Natural killer cell (primary cell): ENCODE data around the gene AKAP8L. TPM values are rescaled to one million over a fixed set of nuclear protein-coding genes. Genes with fewer than 3 reads are reported as not detected.

ENCODE experiments used
- ATAC-seq, 3 donors: fragments of 150-1000 bp in 2 of 3; fragments of 200-7000 bp in 1 of 3; cut with Tn5 transposase; 1 replicate in 1 of 3; 2 replicates in 2 of 3; pipeline ENCODE4 v1.10.0; 2021; ENCODE audit warnings: mild to moderate bottlenecking in 2 of 3, moderate library complexity in 2 of 3
- DNase-seq, 2 donors: peaks; one replicate each; pipeline versions ENCODE4 v3.0.0 to v3.0.0-alpha.2; 2013 to 2021; ENCODE audit warnings: mixed read lengths in 1 of 2
- H3K27ac ChIP-seq: one replicate; pipeline ENCODE4 v1.5.1; 2013; ENCODE audit warnings: mild to moderate bottlenecking, low read length
- H3K27me3 ChIP-seq: one replicate; pipeline ENCODE4 v1.6.1; 2013; ENCODE audit warnings: low read length; ENCODE audit not compliant: control insufficient read depth, insufficient read depth
- H3K36me3 ChIP-seq: one replicate; pipeline ENCODE4 v1.6.1; 2013; ENCODE audit warnings: low read length; ENCODE audit not compliant: control insufficient read depth, insufficient read depth
- H3K4me1 ChIP-seq: one replicate; pipeline ENCODE4 v1.6.1; 2013; ENCODE audit warnings: low read length; ENCODE audit not compliant: control insufficient read depth, insufficient read depth
- H3K4me3 ChIP-seq: one replicate; pipeline ENCODE4 v1.5.1; 2013; ENCODE audit warnings: low read length
- H3K9me3 ChIP-seq: one replicate; pipeline ENCODE4 v1.6.1; 2013; ENCODE audit warnings: low read length; ENCODE audit not compliant: control insufficient read depth, insufficient read depth
- H3K27ac Mint-ChIP-seq, 2 donors: one replicate each; pipeline ENCODE4 v1.8.0; 2022; ENCODE audit warnings: mild to moderate bottlenecking in 2 of 2, mixed read lengths in 2 of 2, moderate library complexity in 1 of 2
- H3K27me3 Mint-ChIP-seq, 2 donors: one replicate each; pipeline ENCODE4 v1.8.0; 2022; ENCODE audit warnings: low read depth in 2 of 2, mixed read lengths in 2 of 2
- H3K36me3 Mint-ChIP-seq: one replicate; pipeline ENCODE4 v1.8.0; 2022; ENCODE audit warnings: mixed read lengths
- H3K4me1 Mint-ChIP-seq, 2 donors: one replicate each; pipeline ENCODE4 v1.8.0; 2022; ENCODE audit warnings: mixed read lengths in 2 of 2
- H3K4me3 Mint-ChIP-seq: one replicate; pipeline ENCODE4 v1.8.0; 2022; ENCODE audit warnings: mild to moderate bottlenecking, moderate library complexity, mixed read lengths
- H3K9me3 Mint-ChIP-seq, 2 donors: one replicate each; pipeline ENCODE4 v1.8.0; 2022; ENCODE audit warnings: mixed read lengths in 2 of 2
- whole genome bisulfite sequencing: methylation state at CpG from one replicate; pipeline ENCODE4 v1.1.7; 2013; ENCODE audit warnings: missing lambda C conversion rate; ENCODE audit not compliant: insufficient coverage; 5-methylcytosine and 5-hydroxymethylcytosine counted together
- intact Hi-C: fragments of 100-400 bp; cut with micrococcal nuclease; formaldehyde crosslinking; loops from one replicate; pipeline ENCODE4 v1.14.2; 2022
- total RNA-seq, 4 donors: library from RNA; stranded (reverse); fragments of 120-200 nt in 1 of 4; gene quantifications; one replicate each; pipeline versions ENCODE4 v1.2.3 to v1.2.4, GENCODE V29; 2013 to 2022
- TF ChIP-seq, protein P1 (sequence below): fragments of 200-600 bp; IDR thresholded peaks from one replicate; pipeline ENCODE4 v1.8.0; 2022; ENCODE audit warnings: antibody characterized with exemption

Gene AKAP8L
- total RNA-seq, 3 donors from 2014 or later (not counting 1 experiment from before 2014, with no cell fraction given) = 144 to 174 (median 173) TPM

DNA sequence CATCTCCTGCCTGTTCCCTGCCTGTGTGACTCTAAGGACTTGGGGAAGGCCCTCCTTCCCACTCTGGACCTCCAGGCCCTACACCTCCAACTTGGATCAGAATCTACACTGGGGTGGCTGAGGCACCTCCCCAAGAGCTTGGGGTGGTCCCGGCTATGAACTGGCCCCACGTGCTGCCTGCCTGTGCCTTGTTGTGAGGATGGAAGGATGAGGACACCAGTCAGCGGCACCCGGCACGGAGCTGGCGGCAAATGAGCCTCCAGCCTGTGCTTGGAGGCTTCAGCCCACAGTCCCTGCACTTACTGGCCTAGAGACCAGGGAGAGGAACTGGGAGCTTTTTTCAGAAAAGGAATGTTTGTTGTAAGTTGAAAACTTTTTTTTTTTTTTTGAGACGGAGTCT lies 47.7 kb downstream of the AKAP8L start:
- WGBS = 98% methylated on average over 7 of the region's 7 CpGs
- Histone ChIP-seq H3K4me1 (peaks cover 6% of the 10 kb centered on the region), H3K9me3 (no peaks in the 10 kb centered on the region), H3K27me3 (no peaks in the 10 kb centered on the region), H3K4me3 (no peak overlapping the region), H3K27ac (no peak overlapping the region), H3K36me3 (peaks cover 75% of the 10 kb centered on the region)
- Mint-ChIP-seq H3K9me3 (no peaks in the 10 kb centered on the region), H3K36me3 (no peaks in the 10 kb centered on the region), H3K4me1 (peaks cover 0 to 21% of the 10 kb centered on the region in 2 donors), H3K27me3 (no peaks in the 10 kb centered on the region), H3K27ac (no peak overlapping the region), H3K4me3 (no peak overlapping the region)
- TF ChIP-seq, protein P1, sequence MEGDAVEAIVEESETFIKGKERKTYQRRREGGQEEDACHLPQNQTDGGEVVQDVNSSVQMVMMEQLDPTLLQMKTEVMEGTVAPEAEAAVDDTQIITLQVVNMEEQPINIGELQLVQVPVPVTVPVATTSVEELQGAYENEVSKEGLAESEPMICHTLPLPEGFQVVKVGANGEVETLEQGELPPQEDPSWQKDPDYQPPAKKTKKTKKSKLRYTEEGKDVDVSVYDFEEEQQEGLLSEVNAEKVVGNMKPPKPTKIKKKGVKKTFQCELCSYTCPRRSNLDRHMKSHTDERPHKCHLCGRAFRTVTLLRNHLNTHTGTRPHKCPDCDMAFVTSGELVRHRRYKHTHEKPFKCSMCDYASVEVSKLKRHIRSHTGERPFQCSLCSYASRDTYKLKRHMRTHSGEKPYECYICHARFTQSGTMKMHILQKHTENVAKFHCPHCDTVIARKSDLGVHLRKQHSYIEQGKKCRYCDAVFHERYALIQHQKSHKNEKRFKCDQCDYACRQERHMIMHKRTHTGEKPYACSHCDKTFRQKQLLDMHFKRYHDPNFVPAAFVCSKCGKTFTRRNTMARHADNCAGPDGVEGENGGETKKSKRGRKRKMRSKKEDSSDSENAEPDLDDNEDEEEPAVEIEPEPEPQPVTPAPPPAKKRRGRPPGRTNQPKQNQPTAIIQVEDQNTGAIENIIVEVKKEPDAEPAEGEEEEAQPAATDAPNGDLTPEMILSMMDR = no peak
- DNase-seq (no peak), ATAC-seq (no peak)
- intact Hi-C loops = no loop called here

- no peak for DNase-seq
- peaks cover 82% of the 10 kb centered on the region for H3K36me3 ChIP-seq
- H3K27ac ChIP-seq = no peak overlapping the region
- Mint-ChIP-seq H3K4me3 (no peak overlapping the region), H3K36me3 (no peaks in the 10 kb centered on the region), H3K9me3 (no peaks in the 10 kb centered on the region), H3K27ac (no peak overlapping the region), H3K27me3 (no peaks in the 10 kb centered on the region), H3K4me1 (peaks cover 0 to 17% of the 10 kb centered on the region in 2 donors)
- intact Hi-C loops = no loop called here
- H3K4me3 ChIP-seq = no peak overlapping the region
- peaks cover under 1% of the 10 kb centered on the region for H3K4me1 ChIP-seq
- H3K9me3 ChIP-seq = no peaks in the 10 kb centered on the region
- no peak for ATAC-seq
- H3K27me3 ChIP-seq = no peaks in the 10 kb centered on the region
- 98% methylated on average over 9 of the region's 9 CpGs for WGBS
- TF ChIP-seq, protein P1 = no peak
Observed at GRCh38 chr19:15369594-15369891, 49.2 kb downstream of the AKAP8L start.

DNA sequence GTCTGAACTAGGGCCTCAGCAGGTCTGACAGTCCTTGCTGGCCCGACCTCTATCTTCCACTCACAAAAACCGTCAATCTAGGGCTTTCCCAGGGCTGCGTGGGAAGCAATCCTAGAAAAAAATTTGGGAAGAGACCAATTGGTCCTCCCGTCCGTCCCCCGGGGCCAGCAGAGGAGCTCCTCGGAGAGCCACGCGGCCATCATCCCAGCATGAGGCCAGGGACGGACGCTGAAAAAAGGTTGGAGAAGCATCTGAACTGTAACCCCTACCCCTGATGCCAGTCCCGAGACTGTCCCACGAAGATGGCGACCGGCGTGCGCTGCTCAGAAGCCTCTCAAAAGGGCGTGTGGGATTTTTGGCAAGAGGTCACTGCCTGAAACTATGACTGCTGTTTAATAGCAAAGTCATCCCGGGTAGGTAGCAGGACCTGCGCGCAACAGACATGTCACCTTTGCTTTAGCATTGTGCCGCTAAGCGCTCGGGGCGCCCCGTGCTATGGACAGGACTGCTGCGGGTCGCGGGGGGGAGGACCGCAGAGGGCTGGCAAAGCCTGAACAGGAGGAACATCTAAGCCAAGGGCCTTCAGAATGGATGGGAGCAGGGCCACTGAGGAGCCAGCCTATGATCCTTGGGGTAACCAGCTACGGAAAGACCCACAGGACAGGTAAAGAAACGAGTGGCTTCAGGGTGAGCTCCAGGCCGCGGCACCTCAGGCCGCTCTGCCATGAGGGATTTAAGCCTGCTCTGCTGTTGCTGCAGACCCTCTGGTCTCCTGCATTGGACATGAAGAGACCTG lies 49.8 kb downstream of the AKAP8L start:
- Mint-ChIP-seq H3K27ac (peak overlapping the region; percentile 21 to 63), H3K9me3 (no peaks in the 10 kb centered on the region), H3K36me3 (no peaks in the 10 kb centered on the region)

More for the DNA sequence above, 49.8 kb downstream of the AKAP8L start:
- no peak overlapping the region for H3K4me3 ChIP-seq
- no peak overlapping the region for H3K27ac ChIP-seq
- no peak for DNase-seq
- Mint-ChIP-seq H3K27me3 (no peaks in the 10 kb centered on the region), H3K4me1 (peaks cover 0 to 16% of the 10 kb centered on the region in 2 donors), H3K4me3 (no peak overlapping the region)
- intact Hi-C loops = no loop called here
- H3K9me3 ChIP-seq = no peaks in the 10 kb centered on the region
- H3K4me1 ChIP-seq = no peaks in the 10 kb centered on the region
- peaks cover 81% of the 10 kb centered on the region for H3K36me3 ChIP-seq
- WGBS = 97% methylated on average over 35 of the region's 35 CpGs
- no peak for ATAC-seq
- TF ChIP-seq, protein P1 = no peak
- no peaks in the 10 kb centered on the region for H3K27me3 ChIP-seq
